Large intestine (tissue), 3 donors: ENCODE measurements around the gene EFCAB10. TPM values are rescaled to one million over a fixed set of nuclear protein-coding genes. Genes with fewer than 3 reads are reported as not detected.

Experiments used
- DNase-seq, 2 donors: peaks; one replicate each; pipeline versions ENCODE4 v3.0.0 to v3.0.0-alpha.2; 2013
- H3K27ac ChIP-seq: one replicate; pipeline ENCODE4 v1.5.1; 2013; ENCODE audit warnings: low read length
- H3K27me3 ChIP-seq: 2 replicates; pipeline ENCODE4 v1.6.1; 2013; ENCODE audit warnings: low read length; ENCODE audit not compliant: control insufficient read depth, insufficient read depth
- H3K36me3 ChIP-seq: 2 replicates; pipeline ENCODE4 v1.6.1; 2013; ENCODE audit warnings: low read length; ENCODE audit not compliant: control insufficient read depth, insufficient read depth
- H3K4me1 ChIP-seq: one replicate; pipeline ENCODE4 v1.6.1; 2013; ENCODE audit warnings: low read length; ENCODE audit not compliant: control insufficient read depth, insufficient read depth
- H3K4me3 ChIP-seq: one replicate; pipeline ENCODE4 v1.5.1; 2013; ENCODE audit warnings: low read length
- H3K9me3 ChIP-seq: one replicate; pipeline ENCODE4 v1.6.1; 2013; ENCODE audit warnings: mild to moderate bottlenecking, low read depth, low read length, moderate library complexity; ENCODE audit not compliant: control insufficient read depth
- WGBS: methylation state at CpG from one replicate; pipeline ENCODE4 v1.1.5; 2013; ENCODE audit warnings: low lambda C conversion rate; ENCODE audit not compliant: insufficient coverage; 5-methylcytosine and 5-hydroxymethylcytosine counted together
- polyA plus RNA-seq: library from polyadenylated mRNA; unstranded; fragments of 120-200 nt; gene quantifications from one replicate; pipeline ENCODE4 v1.2.1, GENCODE V29; 2013

Gene EFCAB10
- polyA plus RNA-seq, 1 donor: 1.4 TPM

GRCh38 chr7:105596866-105597265, 15.6 kb upstream of the EFCAB10 start:
- no peaks in the 10 kb centered on the region for H3K36me3 ChIP-seq
- H3K27me3 ChIP-seq: no peaks in the 10 kb centered on the region
- 80% methylated on average over 1 of the region's 4 CpGs for WGBS
- H3K4me1 ChIP-seq: no peaks in the 10 kb centered on the region
- H3K4me3 ChIP-seq: no peak overlapping the region
- H3K9me3 ChIP-seq: no peaks in the 10 kb centered on the region
- DNase-seq: no peak
- no peak overlapping the region for H3K27ac ChIP-seq

- WGBS: no CpG with 5 or more reads among the region's 3 CpGs
- no peaks in the 10 kb centered on the region for H3K27me3 ChIP-seq
- no peaks in the 10 kb centered on the region for H3K36me3 ChIP-seq
- no peaks in the 10 kb centered on the region for H3K9me3 ChIP-seq
- H3K4me3 ChIP-seq: no peak overlapping the region
- DNase-seq: no peak
- no peaks in the 10 kb centered on the region for H3K4me1 ChIP-seq
- no peak overlapping the region for H3K27ac ChIP-seq
Observed at GRCh38 chr7:105594034-105594433, 12.7 kb upstream of the EFCAB10 start.

GRCh38 chr7:105591522-105591921, 10.2 kb upstream of the EFCAB10 start:
- no CpG with 5 or more reads among the region's 2 CpGs for WGBS
- no peak for DNase-seq
- no peaks in the 10 kb centered on the region for H3K4me1 ChIP-seq
- no peak overlapping the region for H3K4me3 ChIP-seq
- H3K9me3 ChIP-seq: no peaks in the 10 kb centered on the region
- no peak overlapping the region for H3K27ac ChIP-seq
- no peaks in the 10 kb centered on the region for H3K27me3 ChIP-seq
- H3K36me3 ChIP-seq: no peaks in the 10 kb centered on the region

GRCh38 chr7:105590793-105591192, 9.5 kb upstream of the EFCAB10 start:
- H3K4me1 ChIP-seq: no peaks in the 10 kb centered on the region
- no peak for DNase-seq
- no CpG with 5 or more reads among the region's 5 CpGs for WGBS
- no peaks in the 10 kb centered on the region for H3K36me3 ChIP-seq
- no peaks in the 10 kb centered on the region for H3K9me3 ChIP-seq
- no peaks in the 10 kb centered on the region for H3K27me3 ChIP-seq
- no peak overlapping the region for H3K4me3 ChIP-seq
- H3K27ac ChIP-seq: no peak overlapping the region

GRCh38 chr7:105589356-105590077, 8.2 kb upstream of the EFCAB10 start:
- Histone ChIP-seq H3K4me3 (no peak overlapping the region), H3K27me3 (no peaks in the 10 kb centered on the region), H3K9me3 (no peaks in the 10 kb centered on the region), H3K36me3 (no peaks in the 10 kb centered on the region), H3K27ac (no peak overlapping the region), H3K4me1 (no peaks in the 10 kb centered on the region)
- WGBS: 0% methylated on average over 1 of the region's 6 CpGs
- peak; percentile 48 to 60 for DNase-seq

DNA sequence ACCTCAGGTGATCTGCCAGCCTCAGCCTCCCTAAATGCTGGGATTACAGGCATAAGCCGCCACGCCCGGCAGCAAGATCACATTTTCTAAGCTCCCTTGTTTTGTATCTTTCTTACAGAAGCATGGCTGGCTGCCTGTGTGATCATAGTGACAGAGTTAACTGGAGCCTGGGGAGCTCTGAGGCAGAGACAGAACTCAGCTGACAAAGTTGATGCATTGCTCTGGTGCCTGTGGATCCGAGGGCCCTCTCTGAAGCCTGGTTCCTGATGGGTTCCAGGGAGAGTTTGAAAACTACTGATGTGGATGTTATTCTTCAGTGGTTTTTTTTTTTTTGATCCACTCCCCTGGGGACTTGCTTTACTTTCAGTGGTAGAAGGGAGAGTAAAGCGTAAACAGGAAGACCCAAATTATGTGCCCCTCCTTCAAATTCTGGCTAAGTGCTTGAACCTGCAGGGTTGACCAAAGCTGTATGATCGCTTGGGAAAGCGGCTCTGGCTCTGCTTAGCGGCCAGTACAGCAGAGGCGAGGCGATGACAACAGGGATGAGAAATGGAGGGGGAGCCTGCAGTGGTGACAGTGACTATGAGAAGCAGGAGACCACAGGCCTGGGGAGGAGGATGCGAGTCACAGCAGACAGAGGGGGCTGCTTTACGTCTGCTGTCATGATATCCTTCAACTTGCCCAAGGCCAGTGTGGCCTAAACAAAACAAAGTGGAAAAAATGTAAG, 6.8 kb upstream of the EFCAB10 start:
- WGBS: no CpG with 5 or more reads among the region's 12 CpGs
- no peak overlapping the region for H3K4me3 ChIP-seq

GRCh38 chr7:105585850-105586500, 4.7 kb upstream of the EFCAB10 start:
- no peaks in the 10 kb centered on the region for H3K4me1 ChIP-seq
- 71% methylated on average over 1 of the region's 2 CpGs for WGBS
- H3K4me3 ChIP-seq: no peak overlapping the region
- no peak for DNase-seq
- H3K27me3 ChIP-seq: peaks cover 2% of the 10 kb centered on the region
- peaks cover 5% of the 10 kb centered on the region for H3K9me3 ChIP-seq
- H3K27ac ChIP-seq: no peak overlapping the region
- H3K36me3 ChIP-seq: no peaks in the 10 kb centered on the region

More for the DNA sequence above, 6.8 kb upstream of the EFCAB10 start:
- DNase-seq: peak in 1 of 2 donors; percentile 7
- Histone ChIP-seq H3K36me3 (no peaks in the 10 kb centered on the region), H3K9me3 (peaks cover 4% of the 10 kb centered on the region), H3K27me3 (no peaks in the 10 kb centered on the region), H3K4me1 (no peaks in the 10 kb centered on the region), H3K27ac (no peak overlapping the region)

DNA sequence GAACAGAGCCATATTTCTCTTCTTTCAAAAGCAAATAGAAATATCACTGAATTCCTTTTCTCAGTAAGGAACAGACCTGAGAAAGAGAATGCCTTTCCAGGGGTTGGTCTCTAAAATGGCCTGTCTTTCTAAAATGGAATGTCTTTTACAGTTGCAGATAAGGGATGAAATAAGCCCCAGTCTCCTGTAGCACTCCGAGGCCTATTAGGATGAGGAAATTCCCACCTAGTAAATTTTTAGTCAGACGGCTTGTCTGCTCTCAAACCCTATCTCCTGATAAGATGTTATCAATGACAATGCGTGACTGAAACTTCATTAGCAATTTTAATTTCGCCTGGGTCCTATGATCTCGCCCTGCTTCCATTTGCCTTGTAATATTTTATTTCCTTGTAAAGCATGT, 2.9 kb upstream of the EFCAB10 start:
- H3K9me3 ChIP-seq: peaks cover 5% of the 10 kb centered on the region
- H3K27me3 ChIP-seq: peaks cover 2% of the 10 kb centered on the region
- H3K36me3 ChIP-seq: no peaks in the 10 kb centered on the region
- DNase-seq: no peak
- no peak overlapping the region for H3K4me3 ChIP-seq
- H3K4me1 ChIP-seq: no peaks in the 10 kb centered on the region
- no peak overlapping the region for H3K27ac ChIP-seq
- WGBS: 100% methylated on average over 2 of the region's 5 CpGs

DNA sequence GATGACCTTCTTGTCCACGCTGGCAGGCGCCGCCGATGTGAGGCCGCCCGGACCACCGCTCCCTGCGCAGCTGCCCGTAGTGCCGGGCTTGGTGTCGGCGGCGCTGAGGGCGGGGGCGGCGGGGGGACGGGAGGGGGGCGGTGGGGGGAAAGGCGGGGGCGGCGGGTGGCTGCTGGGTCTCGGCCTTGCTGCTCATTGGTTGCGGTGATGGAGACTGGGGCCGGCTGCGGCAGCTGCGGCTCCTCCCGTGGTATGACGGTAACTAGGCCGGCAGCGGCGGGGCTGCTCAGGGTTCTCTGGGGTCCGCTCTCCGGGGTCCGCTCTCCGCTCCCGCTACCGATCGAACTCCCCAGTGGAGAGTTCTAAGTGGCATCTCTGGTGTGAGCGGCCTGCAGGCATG, 1.8 kb upstream of the EFCAB10 start:
- no peak overlapping the region for H3K4me3 ChIP-seq
- no peaks in the 10 kb centered on the region for H3K36me3 ChIP-seq
- peaks cover 5% of the 10 kb centered on the region for H3K9me3 ChIP-seq
- peaks cover 2% of the 10 kb centered on the region for H3K27me3 ChIP-seq
- no peak for DNase-seq
- H3K4me1 ChIP-seq: no peaks in the 10 kb centered on the region
- H3K27ac ChIP-seq: no peak overlapping the region
- WGBS: no CpG with 5 or more reads among the region's 39 CpGs

- Histone ChIP-seq H3K27me3 (peaks cover 2% of the 10 kb centered on the region), H3K36me3 (no peaks in the 10 kb centered on the region), H3K4me3 (no peak overlapping the region), H3K27ac (no peak overlapping the region), H3K9me3 (peaks cover 5% of the 10 kb centered on the region), H3K4me1 (no peaks in the 10 kb centered on the region)
- DNase-seq: no peak
- WGBS: 69% methylated on average over 7 of the region's 22 CpGs
Observed at GRCh38 chr7:105580022-105580740, 1.1 kb downstream of the EFCAB10 start.
